ENCODE data around the gene KLLN. TPM values are rescaled to one million over a fixed set of nuclear protein-coding genes. Genes with fewer than 3 reads are reported as not detected.
"Not testable (repeated sequence)": the region's sequence is repeated elsewhere in the genome, so short reads cannot be mapped to it uniquely, and the experiment has no call there.

The KLLN gene
- total RNA-seq, 1 donor from 2014 or later: 0.26 TPM

DNA sequence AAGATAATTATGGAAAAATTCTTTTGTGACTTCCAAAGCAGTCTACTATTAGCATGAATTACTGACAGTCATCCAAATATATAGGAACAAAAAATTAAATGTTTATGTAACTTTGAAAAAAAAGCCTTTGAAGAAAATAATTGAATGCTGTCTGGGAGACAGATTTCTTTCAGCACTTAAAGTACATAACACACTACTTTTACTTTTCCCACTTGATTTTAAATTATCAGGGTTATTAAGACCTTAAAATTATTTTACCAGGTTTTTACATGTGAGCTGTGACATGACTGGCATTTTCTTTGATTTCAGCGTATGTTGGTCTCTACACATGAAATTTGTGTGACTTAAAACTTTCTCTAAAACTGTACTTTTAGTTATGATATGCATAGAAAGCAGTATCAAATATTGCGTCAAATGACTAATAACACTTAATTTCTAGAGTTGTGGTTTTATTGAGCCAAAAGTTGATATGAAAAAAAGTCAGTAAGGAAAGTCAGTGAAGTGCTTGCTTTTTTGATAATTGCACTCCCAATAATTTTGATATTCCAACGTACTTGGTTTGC is 3.2 kb upstream of the KLLN start:
- DNase-seq (ENCODE audit: low read depth in 2 of 2): no peak

DNA sequence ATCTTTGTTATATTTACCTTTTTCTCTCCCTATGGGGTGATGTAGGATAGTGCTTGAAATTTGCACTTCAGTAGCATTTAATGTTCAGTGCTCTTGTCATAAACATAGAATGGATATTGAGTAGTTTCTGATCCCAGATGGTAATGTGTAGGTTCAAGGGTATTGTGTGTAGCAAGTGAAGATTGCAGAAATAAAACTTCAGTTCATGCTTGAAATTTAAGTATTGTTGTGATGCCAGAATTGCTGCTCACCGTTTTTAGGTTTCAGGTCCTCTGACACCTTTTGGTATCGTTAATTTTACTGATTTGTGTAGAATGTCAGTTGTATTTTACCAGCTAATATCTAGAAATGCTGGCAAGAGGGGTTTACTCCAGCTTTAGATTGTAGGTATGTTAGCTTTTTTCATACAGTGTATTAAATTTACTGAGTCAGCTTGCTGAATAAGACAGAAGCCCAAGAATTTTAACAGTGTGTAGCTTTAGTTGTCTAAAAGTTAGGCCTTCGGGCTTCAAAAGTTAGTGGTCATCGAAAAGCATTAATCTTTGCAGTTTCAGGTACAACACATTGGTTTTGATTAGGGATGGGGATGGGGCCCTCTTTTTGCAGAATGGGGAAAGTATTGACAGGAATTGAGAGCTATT is 2.0 kb upstream of the KLLN start:
- no peak for DNase-seq (ENCODE audit: low read depth in 2 of 2)

DNA sequence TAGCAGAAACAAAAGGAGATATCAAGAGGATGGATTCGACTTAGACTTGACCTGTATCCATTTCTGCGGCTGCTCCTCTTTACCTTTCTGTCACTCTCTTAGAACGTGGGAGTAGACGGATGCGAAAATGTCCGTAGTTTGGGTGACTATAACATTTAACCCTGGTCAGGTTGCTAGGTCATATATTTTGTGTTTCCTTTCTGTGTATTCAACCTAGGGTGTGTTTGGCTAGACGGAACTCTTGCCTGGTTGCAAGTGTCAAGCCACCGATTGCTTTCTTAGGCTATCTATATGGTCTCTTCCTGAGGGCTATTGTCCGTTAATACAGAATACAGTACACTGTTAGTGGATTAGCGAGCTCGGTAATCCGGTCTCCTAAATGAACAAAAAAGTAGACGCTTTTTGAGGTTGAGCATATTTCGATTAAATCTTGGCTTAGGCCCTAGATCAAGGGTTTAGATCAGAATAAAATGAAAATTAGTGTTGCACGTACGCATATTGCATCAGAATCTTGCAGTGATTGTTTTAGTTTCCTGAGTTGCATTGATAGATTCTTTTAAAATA is 1.2 kb upstream of the KLLN start:
- DNase-seq (ENCODE audit: low read depth in 2 of 2): peak in 1 of 2 donors; percentile 27

DNA sequence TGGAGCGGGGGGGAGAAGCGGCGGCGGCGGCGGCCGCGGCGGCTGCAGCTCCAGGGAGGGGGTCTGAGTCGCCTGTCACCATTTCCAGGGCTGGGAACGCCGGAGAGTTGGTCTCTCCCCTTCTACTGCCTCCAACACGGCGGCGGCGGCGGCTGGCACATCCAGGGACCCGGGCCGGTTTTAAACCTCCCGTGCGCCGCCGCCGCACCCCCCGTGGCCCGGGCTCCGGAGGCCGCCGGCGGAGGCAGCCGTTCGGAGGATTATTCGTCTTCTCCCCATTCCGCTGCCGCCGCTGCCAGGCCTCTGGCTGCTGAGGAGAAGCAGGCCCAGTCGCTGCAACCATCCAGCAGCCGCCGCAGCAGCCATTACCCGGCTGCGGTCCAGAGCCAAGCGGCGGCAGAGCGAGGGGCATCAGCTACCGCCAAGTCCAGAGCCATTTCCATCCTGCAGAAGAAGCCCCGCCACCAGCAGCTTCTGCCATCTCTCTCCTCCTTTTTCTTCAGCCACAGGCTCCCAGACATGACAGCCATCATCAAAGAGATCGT is 690 bp upstream of the KLLN start:
- peak in 1 of 2 donors; percentile 48 for DNase-seq (ENCODE audit: low read depth in 2 of 2)

DNA sequence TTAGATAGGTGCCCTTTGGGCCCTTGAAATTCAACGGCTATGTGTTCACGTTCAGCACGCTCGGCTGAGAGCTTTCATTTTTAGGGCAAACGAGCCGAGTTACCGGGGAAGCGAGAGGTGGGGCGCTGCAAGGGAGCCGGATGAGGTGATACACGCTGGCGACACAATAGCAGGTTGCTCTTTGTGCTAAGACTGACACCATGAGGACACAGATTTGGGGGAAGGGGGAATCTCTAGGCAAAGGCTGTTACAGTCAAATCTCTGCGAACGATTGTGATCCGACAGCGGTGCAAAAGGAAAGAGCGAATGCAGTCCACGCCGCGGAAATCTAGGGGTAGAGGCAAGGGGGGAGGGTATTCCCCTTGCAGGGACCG is 667 bp downstream of the KLLN start:
- DNase-seq (ENCODE audit: low read depth in 2 of 2): peak in 1 of 2 donors; percentile 68

DNA sequence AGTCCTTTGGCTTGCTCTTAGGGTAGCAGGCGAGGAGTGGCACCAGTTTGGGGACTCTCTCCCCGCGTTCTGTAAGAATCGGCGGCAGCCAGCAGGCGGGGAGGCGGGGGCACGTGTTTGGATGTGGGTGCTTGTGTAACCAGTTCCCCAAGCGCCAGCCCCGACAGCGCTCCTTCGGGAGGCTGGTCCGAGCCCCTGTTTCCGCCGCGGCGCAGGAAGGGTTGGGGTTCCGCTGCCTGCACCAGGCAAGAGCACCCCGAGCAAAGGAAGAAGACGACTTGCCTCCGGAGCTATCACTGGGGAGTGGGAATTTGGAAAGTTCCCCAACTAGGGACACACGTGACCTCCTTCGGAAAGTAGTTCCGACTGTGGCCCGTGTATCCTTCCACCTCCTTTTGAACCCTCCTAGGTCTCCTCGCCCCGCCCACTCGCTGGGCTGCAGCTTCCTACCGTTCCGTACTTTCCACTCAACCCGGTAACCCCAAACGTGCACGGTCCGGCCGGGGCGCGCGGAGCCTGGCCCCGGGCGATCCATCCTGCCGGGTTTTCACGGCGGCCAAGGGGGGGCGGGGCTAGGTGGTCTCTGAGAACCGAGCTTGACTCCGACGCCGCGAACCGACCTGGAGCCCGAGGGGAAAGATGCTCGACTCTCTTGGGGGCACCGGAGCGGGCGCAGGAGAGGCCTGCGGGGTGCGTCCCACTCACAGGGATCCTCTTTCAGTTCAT is 1.2 kb downstream of the KLLN start:
- peak; percentile 84 to 92 for DNase-seq (ENCODE audit: low read depth in 2 of 2)

DNA sequence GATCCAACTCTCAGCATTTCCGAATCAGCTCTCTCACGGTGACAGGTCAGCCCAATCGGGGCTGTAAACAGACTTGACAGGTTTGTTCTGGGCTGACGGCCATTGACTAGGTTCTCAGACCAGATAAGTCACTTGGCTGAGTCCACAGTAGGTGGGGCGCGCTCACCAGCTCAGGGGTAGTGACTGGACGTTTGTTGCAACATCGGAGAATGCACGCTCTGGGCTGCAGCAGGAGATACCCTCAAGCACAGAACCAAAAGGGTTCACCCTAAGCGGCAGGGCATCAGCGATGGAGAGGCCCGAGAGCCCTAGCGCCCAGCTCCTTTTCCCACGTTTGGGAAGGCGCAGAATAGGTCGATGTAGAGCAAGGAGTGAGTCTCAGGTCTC is 1.8 kb downstream of the KLLN start:
- DNase-seq (ENCODE audit: low read depth in 2 of 2): peak; percentile 74 to 89

DNA sequence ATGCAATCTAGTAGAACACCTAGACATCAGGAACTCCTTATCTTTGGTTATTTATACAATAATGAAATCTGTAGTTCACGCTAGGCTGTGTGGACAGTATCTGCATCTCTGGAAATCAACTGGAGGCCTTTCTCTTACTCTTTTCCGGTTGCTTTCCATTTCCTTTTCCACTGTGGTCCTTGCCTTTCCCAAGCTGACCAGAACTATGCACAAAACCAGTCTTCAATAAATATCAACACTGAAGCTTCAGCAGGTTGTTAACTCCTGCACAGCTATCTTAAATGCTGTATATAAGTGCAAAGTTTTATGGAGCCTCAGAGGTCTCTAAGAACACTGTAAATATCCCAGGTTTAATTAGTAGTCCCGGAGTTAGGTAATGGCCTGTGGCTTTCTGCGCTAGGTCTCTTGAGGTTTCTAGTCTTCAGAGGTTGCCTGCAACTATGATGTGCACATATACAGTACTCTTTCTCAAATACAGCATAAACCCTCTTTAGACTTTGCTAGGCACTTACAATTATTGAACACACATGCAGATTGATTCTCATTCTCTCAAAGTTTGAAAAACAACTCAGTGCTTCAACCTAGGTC is 2.4 kb downstream of the KLLN start:
- no peak for DNase-seq (ENCODE audit: low read depth in 2 of 2)

DNA sequence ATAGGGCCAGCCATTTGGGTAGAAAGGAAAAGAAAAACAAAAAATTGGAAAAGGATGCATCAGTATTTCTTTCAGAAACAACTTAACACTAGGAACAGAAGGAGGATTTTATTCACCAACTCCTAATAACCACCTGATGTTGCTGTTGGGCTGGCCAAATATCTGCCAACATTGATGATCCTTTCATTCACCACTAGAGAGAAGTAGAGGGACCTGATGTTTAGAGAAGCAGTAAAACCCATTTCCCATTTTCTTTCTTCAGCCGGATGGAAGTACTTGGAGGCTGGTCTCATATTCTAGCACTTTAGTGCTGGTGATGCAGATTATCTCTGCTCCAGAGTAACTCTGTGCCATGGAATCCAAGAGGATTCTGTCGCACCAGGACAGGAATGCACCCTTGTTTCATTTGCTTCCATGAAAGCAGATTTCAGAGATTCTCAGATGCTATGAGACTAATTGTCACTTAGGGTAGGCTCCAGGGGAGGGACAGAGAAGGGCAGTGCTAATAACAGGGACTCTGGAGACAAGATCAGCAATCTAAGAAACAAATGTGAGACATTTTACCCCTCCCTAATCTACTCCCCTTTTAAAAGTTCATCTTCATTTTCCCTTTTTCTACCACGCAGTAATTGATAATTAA is 3.1 kb downstream of the KLLN start:
- peak; percentile 69 to 79 for DNase-seq (ENCODE audit: low read depth in 2 of 2)

DNA sequence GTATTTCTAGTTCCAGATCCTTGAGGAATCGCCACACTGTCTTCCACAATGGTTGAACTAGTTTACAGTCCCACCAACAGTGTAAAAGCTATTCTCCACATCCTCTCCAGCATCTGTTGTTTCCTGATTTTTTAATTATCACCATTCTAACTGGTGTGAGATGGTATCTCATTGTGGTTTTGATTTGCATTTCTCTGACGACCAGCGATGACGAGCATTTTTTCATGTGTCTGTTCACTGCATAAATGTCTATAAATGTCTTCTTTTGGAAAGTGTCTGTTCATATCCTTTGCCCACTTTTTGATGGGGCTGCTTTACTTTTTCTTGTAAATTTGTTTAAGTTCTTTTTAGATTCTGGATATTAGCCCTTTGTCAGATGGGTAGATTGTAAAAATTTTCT is 7.7 kb downstream of the KLLN start:
- not testable (repeated sequence) for DNase-seq (ENCODE audit: low read depth in 2 of 2)

DNA sequence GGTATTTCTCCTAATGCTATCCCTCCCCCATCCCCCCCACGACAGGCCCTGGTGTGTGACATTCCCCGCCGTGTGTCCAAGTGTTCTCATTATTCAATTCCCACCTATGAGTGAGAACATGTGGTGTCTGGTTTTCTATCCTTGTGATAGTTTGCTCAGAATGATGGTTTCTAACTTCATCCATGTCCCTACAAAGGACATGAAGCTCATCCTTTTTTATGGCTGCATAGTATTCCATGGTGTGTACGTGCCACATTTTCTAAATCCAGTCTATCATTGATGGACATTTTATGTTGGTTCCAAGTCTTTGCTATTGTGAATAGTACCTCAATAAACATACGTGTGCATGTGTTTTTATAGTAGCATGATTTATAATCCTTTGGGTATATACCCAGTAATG is 8.1 kb downstream of the KLLN start:
- DNase-seq (ENCODE audit: low read depth in 2 of 2): not testable (repeated sequence)

DNA sequence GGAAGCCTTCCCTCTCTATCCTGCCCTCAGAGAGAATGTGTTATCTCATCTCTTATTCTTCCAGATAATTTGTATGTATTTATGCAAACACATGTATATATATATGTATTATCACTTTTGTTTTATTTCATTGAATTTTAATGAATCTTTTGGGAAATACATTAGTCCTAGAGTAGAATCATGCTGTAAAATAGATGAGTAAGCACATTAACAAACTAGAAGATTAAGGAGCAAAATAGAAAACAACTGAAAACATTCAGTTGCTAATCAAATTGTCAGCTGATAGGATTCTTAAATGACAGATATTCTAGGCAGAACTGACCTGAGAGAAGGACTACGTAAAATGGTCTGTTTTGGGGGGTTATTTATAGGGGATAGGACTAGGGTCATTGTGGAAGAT is 11.2 kb downstream of the KLLN start:
- DNase-seq (ENCODE audit: low read depth in 2 of 2): no peak

DNA sequence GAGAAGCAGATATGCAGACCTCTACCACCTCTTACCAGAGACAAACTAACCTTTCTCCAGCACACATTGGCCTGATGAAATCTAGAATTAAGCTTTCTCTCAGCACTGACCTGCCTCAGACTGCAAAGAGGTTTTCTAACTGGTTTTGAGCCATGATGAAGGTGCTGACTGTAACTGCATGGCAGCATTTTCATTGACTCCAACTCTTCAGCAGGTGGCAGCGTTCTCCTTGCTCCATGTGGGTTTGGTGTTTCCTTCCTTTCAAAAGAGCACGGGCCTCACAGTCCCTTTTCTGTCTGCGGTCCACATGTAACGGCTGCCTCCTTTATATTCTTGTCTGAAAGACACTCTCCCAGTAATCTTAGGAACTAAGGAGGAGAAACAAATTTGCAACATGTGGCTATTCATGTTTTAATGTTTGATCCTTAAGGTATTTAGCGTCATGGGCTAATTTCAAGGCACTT is 12.6 kb downstream of the KLLN start:
- DNase-seq (ENCODE audit: low read depth in 2 of 2): peak; percentile 48 to 71

DNA sequence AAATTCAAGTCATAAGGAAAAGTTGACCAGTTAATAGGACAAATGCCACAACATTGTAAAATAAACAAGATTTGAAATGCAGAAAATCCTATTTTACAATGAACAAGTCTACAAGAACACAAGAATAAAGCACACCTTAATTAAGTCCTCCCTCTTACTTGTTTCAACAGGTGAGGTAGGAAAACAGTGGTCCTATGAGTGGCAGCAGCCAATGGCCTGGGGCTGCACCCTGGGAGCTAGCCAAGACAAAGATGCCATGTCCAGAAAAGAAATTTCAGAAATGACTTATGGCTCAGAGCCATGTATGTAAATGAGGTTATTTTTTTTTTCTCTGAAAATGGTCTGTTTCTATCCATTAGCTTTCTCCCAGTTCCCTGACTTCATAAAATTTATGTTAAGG is 14.3 kb downstream of the KLLN start:
- DNase-seq (ENCODE audit: low read depth in 2 of 2): no peak

DNA sequence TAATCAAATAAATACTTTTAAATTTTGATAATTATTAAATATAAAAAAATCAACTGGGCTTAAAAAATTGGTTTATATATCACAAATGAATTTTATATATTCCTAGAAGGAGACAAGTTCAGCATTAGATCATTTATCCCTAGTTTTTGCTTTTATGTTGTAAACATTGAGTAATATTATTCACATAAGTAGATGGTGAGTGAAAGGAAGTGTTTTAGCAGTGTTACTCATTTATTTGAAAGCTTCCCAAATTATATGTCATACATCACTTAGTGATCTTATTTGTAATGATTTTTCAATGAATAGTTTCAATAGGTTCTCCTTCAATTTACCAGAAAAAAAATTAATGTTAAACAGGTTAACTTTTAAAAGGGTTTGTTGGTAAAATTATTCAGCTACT is 15.8 kb downstream of the KLLN start:
- no peak for DNase-seq (ENCODE audit: low read depth in 2 of 2)

DNA sequence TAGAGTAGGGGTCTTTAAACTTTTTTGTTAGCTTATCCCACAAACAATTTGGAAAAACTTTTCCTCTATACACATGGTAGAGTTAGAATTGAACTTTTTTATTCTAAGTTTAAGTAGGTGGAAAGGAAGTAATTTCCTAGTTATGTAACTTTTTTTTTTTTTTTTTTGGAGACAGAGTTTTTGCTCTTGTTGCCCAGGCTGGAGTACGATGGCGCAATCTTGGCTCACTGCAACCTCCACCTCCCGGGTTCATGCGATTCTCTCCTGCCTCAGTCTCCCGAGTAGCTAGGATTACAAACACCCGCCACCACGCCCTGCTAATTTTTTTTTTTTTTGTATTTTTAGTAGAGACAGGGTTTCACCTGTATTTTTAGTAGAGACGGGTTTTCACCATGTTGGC is 16.6 kb downstream of the KLLN start:
- DNase-seq (ENCODE audit: low read depth in 2 of 2): not testable (repeated sequence)

DNA sequence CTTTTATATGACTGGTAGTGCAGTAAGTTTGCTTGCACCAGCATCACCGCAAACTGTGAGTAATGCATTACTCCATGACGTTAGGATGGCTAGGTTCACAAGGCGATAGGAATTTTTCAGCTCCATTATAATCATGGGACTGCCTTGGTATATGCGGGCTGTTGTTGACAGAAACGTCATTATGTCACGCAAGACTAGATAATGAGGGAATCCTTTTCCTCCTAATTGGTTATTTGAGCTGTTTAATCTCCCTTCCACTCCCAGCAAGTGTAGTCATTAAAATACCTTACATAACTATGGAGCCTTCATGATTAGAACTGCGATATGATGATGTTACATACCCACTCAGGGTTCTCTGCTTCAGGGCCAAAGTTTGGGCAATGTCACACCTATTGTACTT is 17.3 kb downstream of the KLLN start:
- no peak for DNase-seq (ENCODE audit: low read depth in 2 of 2)

DNA sequence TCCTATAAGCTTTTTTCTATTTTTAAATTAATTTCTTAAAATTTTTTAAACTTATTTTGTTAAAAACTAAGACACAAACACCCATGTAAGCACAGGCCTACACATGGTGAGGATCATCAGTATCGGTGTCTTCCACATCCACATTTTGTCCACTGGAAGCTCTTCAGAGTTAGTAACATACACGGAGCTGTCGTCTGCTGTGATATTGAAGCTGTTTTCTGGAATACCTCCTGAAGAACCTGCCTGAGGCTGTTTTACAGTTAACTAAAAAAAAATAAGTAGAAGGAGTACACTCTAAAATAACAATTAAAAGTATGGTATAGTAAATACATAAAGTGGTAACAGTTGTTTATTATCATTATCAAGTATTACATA is 17.7 kb downstream of the KLLN start:
- no peak for DNase-seq (ENCODE audit: low read depth in 2 of 2)

DNA sequence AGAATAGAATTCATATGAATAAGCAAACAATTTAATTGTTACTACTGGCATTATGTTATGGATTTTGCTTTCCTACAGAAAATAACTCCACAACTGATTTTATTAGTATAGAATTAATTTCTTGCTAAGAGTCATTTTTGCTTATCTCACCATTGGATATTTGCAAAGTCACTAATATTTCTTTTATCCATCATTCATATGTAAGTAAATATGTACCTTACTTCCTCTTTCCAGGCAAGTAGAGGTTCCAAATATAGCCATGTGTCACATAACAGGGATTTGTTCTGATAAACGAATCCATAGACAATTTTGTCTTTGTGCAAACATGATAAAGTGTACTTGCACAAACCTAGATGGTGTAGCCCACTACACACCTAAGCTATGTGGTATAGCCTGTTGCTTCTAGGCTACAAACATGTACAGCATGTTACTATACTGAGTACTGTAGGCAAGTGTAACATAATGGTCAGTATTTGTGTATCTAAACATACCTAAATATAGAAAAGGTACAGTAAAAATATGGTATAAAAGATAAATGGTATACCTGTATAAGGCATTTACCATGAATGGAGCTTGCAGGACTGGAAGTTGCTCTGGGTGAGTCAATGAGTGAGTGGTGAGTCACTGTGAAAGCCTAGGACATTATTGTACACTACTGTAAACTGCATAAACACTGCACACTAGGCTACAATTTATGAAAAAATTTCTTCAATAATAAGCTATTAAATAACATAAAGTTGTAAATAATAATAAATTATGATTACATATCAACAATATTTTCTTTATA is 18.3 kb downstream of the KLLN start:
- peak in 1 of 2 donors; percentile 64 for DNase-seq (ENCODE audit: low read depth in 2 of 2)

DNA sequence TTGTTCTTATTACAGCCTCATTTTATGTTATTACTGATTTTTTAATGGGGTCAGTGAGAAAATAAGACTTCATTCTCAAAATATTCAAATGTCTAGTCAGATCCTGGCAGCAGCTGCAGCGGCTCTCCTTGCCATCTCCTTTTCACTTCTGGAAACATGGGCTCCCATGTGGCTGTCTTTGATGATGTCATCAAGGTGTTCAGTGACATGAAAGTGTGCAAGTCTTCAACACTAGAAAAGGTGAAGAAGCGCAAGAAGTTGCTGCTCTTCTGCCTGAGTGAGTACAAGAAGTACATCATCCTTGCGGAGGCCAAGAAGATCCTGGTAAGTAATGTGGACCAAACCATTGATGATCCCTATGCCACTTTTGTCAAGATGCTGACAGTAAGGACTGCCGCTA is 19.6 kb downstream of the KLLN start:
- DNase-seq (ENCODE audit: low read depth in 2 of 2): no peak

All from dermis microvascular lymphatic vessel endothelial cell (primary cell).